Transverse colon (tissue), 4 donors: Measurements from ENCODE around the gene COL23A1.

Source experiments
- POLR2AphosphoS5 ChIP-seq, 3 donors: sonication (generic); formaldehyde crosslinking; IDR thresholded peaks; one replicate each; pipeline ENCODE4 v1.6.1; 2016; ENCODE audit warnings: antibody characterized with exemption in 3 of 3
- TF ChIP-seq, protein P1 (sequence below), 5 experiments: fragments of 200-600 bp in 3 of 5; fragments of 450-650 bp in 2 of 5; sonication (generic) in 3 of 5; IDR thresholded peaks; 1 replicate in 2 of 5; 2 replicates in 3 of 5; pipeline ENCODE4 v1.5.1; 2016 to 2017; ENCODE audit warnings: antibody characterized with exemption in 5 of 5, inconsistent platforms in 3 of 5, mild to moderate bottlenecking in 2 of 5, moderate library complexity in 1 of 5

- TF ChIP-seq POLR2AphosphoS5 (IDR thresholded peaks at IDR 0.05): no peak
- TF ChIP-seq, protein P1, sequence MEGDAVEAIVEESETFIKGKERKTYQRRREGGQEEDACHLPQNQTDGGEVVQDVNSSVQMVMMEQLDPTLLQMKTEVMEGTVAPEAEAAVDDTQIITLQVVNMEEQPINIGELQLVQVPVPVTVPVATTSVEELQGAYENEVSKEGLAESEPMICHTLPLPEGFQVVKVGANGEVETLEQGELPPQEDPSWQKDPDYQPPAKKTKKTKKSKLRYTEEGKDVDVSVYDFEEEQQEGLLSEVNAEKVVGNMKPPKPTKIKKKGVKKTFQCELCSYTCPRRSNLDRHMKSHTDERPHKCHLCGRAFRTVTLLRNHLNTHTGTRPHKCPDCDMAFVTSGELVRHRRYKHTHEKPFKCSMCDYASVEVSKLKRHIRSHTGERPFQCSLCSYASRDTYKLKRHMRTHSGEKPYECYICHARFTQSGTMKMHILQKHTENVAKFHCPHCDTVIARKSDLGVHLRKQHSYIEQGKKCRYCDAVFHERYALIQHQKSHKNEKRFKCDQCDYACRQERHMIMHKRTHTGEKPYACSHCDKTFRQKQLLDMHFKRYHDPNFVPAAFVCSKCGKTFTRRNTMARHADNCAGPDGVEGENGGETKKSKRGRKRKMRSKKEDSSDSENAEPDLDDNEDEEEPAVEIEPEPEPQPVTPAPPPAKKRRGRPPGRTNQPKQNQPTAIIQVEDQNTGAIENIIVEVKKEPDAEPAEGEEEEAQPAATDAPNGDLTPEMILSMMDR (IDR thresholded peaks at IDR 0.05): no peak
Observed at GRCh38 chr5:178325311-178325678, 264.9 kb downstream of the COL23A1 start.
